ENCODE results near the gene RPRD1A.
A peak's percentile ranks its signal among the peaks of the same experiment; 100 is the strongest.

The RPRD1A gene

DNA sequence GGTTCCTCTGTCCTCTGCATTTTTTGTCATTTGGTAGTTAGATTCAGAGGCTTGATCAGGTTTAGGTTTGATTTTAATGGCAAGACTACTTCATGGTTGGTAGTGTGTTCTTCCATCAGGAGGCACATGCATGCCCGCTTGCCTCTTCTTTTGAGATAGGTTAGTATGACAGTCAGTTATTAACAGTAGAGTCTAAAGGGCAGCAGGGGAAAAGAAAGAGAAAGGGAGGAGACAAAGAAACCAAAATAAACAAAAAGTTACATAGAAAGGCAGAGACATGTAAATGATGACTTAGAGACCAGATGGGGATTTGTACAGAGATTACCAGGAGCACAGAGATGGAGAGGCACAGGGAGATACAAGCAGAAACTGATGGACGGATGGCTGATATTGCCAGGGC, 105.0 kb downstream of the RPRD1A start:
- no peak for DNase-seq

DNA sequence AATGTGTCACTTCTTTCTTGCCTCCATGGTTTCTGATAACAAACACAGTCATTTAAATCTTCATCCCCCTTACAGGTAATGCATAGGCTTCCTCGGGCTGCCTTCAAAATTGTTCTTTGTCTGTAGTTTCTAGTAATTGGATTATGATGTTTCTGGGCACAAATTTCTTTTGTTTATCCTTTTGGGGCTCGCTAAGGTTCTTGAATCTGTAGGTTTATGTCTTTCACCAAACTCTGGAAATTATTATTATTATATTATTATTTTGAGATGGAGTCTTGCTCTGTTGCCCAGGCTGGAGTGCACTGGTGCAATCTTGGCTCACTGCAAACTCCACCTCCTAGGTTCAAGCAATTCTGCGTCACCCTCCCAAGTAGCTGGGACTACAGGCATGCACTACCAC, 111.1 kb downstream of the RPRD1A start:
- no peak for DNase-seq

DNA sequence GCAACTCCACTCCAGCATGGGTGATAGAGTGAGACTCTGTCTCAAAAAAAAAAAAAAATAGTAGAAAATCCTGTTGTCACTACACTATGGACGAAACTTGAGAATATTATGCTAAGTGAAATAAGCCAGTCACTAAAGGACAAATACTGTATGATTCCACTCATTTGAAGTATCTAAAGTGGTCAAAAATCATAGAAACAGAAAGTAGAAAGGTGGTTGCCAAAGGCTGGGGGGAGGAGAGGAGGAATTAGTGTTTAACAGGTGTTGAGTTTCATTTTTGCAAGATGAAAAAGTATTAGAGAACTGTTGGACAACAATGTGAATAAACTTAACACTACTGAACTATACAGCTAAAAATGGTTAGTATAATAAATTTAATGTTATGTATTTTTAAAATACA, 113.7 kb downstream of the RPRD1A start:
- no peak for DNase-seq

DNA sequence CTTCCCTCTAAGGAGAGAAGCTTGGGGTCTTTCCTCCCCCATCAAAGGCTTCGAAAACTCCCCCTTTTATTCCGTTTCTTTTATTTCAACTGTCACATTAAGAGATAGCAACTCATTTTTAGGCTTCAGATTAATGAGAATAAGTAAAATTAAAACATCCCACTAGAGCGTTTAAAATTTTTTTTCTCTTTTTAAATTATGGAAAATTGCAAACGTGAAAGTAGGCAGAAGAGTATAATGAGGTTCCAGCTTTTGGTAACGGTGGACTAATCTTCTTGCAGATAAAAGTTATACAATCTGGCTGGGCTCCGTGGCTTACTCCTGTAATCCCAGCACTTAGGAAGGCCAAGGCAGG, 116.8 kb downstream of the RPRD1A start:
- DNase-seq, result no peak

DNA sequence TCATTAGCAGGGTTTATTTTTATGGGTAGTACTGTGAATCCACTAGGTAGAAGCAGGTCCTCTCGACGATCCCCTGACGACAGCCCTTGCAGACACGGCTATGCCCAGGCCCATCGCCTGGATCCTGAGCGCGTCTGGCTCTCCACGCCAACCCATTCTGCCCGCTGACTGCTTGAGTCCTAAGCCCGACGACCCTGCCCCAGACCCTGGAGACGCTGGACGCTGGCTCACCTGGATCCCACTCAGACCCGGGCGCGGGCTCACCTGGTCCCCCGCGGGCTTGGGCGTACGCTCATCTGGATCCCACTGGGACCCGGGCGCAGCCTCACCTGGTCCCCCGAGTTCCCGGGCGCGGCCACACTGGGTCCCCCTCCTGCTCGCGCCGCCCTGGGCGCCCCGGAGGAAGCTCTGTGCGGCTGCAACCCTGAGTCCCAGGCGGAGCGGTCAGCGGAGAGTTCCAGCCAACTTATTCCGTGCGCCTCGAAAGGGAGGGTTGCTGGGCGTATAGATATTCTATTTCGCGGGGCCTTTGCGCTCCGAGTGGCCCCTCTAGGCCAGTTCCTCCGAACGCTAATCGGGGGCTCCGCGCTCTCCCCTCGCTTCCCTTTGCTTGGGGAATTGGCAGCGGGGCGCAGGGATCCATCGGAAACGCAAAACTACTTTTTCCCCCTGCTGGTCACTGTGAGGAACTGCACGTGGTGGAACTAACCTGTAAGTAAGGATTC, 117.3 kb downstream of the RPRD1A start:
- DNase-seq, result peak; percentile 65

DNA sequence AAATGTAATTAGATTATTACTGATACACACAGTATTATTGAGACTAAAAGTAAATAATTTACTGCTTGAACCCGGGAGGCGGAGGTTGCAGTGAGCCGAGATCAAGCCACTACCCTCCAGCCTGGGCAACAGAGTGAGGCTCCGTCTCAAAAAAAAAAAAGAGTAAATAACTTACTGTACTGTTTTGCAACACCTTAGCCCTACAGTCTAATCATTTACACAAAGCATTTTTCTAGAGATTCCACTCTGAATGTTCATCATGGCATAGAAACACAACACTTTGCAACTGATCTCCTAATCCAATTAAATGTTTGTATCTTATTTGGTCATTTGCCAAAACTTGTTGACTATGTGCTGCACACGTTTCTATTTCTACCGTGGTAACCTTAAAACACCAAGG, 118.3 kb downstream of the RPRD1A start:
- DNase-seq, result no peak

DNA sequence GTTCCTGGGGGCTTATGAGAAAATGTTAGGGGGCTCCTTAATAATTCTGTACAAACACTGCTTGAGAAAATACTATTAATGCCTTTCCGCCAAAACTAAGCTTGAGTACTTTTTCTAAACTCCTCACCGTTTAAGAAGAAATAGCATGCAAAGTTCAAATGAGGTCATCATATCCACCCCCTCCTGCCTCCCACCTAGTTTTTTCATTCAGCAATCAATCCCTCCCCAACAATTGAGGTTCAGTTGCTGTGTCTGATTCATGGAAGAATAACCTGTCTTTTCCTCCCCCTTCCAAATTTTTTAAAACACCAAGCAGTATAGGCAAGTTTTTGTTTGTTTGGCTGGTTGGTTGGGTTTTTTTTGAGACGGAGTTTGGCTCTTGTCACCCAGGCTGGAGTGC, 119.3 kb downstream of the RPRD1A start:
- DNase-seq, result no peak

DNA sequence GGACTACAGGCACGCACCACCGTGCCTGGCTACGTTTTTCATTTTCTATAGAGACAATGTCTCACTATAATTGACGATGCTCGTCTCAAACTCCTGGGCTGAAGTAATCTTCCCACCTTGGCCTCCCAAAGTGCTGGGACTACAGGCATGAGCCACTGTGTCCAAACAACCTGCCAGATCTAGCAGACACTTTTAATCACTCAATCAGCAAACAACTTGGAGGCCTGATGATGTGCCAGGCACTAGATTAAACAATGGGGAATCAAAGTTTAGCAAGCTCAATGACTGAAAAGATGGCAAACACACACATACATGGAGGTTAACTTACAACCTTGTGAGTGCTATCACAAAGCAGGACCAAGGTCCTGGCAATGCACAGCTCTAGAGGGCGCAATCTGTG, 124.7 kb downstream of the RPRD1A start:
- DNase-seq, result no peak

DNA sequence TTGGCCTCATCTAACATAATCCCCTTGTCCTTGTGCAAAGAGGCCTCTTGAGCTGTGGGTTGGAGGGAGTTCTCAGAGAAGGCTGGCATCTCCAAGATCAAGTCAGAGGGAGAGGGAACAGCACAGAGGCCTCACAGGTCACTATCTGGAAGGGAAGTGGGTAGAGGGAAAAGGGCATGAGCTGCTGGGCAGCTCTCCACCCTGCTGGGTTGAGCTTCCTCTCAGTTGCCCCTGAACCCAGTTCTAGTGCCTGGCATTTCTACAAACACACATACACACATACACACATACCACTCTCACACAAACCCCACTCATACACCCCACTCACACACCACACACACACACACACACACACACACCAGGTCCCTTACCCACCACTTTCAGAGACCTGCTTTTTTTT, 125.2 kb downstream of the RPRD1A start:
- no peak for DNase-seq

DNA sequence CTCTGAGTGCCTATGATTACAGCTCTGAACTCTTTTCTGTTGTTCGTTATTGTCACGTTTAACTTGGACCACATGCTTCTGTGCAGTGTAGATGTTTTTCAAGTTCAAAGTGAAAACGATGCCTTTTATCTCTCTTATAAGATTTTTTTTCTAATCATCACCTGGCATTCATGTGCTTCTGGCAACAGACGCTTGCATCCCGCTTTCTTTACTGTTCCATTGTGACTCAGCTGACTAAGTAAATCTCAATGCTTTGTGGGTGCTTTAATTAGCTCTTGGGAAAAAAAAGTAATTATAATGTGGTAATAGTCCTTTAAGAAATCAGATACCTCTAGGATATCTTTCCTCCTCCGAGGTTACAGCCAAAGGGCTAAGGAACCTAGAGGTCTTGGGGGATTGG, 126.1 kb downstream of the RPRD1A start:
- DNase-seq, result no peak
